HL-60 (cell line): Measurements from ENCODE around the gene SEMA6B.

Experiments used
- GABPA ChIP-seq: IDR thresholded peaks from 2 replicates; pipeline ENCODE4 v1.6.1; 2012; ENCODE audit warnings: low read depth
- POLR2AphosphoS5 ChIP-seq: IDR thresholded peaks from 2 replicates; pipeline ENCODE4 v1.6.1; 2012; ENCODE audit warnings: low read depth
- TF ChIP-seq, protein P1 (sequence below): IDR thresholded peaks from one replicate; pipeline ENCODE4 v1.5.1; 2011; ENCODE audit warnings: low read length, control low read depth, inconsistent platforms; ENCODE audit not compliant: insufficient read depth

DNA sequence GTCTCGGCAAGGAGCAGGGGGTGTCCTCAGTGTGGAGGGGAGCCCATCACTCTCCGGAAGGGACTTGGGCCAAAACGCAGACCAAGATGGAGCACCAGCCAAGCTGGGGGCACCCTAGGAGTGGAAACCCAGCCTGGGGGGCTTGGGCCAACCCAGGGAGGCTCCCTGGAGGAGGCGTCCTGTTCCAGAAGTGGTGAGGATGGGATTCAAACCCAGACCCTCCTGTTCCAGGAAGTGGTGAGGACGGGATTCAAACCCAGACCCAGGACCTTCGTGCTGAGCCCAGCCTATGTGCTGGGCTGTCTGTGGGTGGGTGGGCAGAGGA lies 40.4 kb downstream of the SEMA6B start:
- TF ChIP-seq POLR2AphosphoS5 (no peak), GABPA (no peak)
- TF ChIP-seq, protein P1, sequence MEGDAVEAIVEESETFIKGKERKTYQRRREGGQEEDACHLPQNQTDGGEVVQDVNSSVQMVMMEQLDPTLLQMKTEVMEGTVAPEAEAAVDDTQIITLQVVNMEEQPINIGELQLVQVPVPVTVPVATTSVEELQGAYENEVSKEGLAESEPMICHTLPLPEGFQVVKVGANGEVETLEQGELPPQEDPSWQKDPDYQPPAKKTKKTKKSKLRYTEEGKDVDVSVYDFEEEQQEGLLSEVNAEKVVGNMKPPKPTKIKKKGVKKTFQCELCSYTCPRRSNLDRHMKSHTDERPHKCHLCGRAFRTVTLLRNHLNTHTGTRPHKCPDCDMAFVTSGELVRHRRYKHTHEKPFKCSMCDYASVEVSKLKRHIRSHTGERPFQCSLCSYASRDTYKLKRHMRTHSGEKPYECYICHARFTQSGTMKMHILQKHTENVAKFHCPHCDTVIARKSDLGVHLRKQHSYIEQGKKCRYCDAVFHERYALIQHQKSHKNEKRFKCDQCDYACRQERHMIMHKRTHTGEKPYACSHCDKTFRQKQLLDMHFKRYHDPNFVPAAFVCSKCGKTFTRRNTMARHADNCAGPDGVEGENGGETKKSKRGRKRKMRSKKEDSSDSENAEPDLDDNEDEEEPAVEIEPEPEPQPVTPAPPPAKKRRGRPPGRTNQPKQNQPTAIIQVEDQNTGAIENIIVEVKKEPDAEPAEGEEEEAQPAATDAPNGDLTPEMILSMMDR = no peak
